Lung microvascular endothelial cell (primary cell): ENCODE measurements around the gene LAPTM5. TPM values are rescaled to one million over a fixed set of nuclear protein-coding genes. Genes with fewer than 3 reads are reported as not detected.

Experiments
- DNase-seq, 2 donors: peaks; one replicate each; pipeline versions ENCODE4 v3.0.0 to v3.0.0-alpha.2; 2010; ENCODE audit warnings: low read depth in 2 of 2
- total RNA-seq: library from RNA; depleted of rRNA; stranded (reverse); fragments of >200 nt; gene quantifications from 2 replicates; pipeline ENCODE4 v1.2.1, GENCODE V29; 2014

Gene LAPTM5
- total RNA-seq, 1 donor from 2014 or later = 66.7 TPM

DNA sequence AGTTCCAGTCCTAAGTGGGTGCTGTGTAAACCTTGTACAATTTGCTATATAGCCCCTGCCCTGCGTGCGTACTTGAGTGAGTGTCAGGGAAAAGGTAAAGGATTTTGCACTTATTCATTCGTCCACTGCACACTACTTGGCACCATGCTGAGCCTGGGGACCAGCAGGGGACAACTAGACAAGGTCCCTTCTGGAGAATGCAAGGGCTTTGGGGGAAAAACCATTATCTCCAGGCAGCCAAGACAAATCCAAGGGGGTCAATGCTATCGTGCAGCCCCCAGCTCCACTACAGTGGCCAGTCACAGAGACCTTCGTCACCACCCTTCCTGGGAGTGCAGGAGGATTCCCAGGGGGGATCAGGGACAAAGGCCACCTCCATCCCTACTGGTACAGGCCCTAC is 73.9 kb downstream of the LAPTM5 start:
- no peak for DNase-seq

Other genes starting within 250 kb of the LAPTM5 start
- gene MATN1, start 34.2 kb downstream of the LAPTM5 start, total RNA-seq = under 0.01 TPM in 2 replicates
- gene SDC3, start 151.0 kb upstream of the LAPTM5 start, total RNA-seq = 20.9 and 42.9 TPM in 2 replicates